BE2C (cell line): ENCODE results near the gene ZNF491. TPM values are rescaled to one million over a fixed set of nuclear protein-coding genes. Genes with fewer than 3 reads are reported as not detected.

ENCODE experiments used
- DNase-seq: peaks from one replicate; pipeline ENCODE4 v3.0.0-alpha.2; 2020
- H3K27me3 ChIP-seq: fragments of 250-450 bp; sonication (Bioruptor Pico); 2 replicates; pipeline ENCODE4 v1.5.1; 2020; ENCODE audit warnings: mild to moderate bottlenecking
- H3K36me3 ChIP-seq: fragments of 250-450 bp; sonication (Bioruptor Pico); 2 replicates; pipeline ENCODE4 v1.5.1; 2020; ENCODE audit warnings: mild to moderate bottlenecking
- H3K4me1 ChIP-seq: fragments of 250-450 bp; sonication (Bioruptor Pico); 2 replicates; pipeline ENCODE4 v1.5.1; 2020
- H3K4me3 ChIP-seq: 2 replicates; pipeline ENCODE4 v1.5.1; 2011; ENCODE audit warnings: low read depth, low read length
- H3K9me3 ChIP-seq: fragments of 250-450 bp; sonication (Bioruptor Pico); 2 replicates; pipeline ENCODE4 v1.5.1; 2020
- polyA plus RNA-seq: library from polyadenylated mRNA; unstranded; fragments of >200 nt; gene quantifications from one replicate; pipeline ENCODE4 v1.2.1, GENCODE V29; 2012; ENCODE audit warnings: low read depth, missing spikeins; ENCODE audit not compliant: insufficient read length, insufficient read depth
- TF ChIP-seq, protein P1 (sequence below): IDR thresholded peaks from 2 replicates; pipeline ENCODE4 v1.5.1; 2012; ENCODE audit warnings: mild to moderate bottlenecking, low read depth, low read length

Gene ZNF491
- 1.8 TPM for polyA plus RNA-seq

GRCh38 chr19:11798391-11799330 is at the start of gene ZNF491:
Gene ZNF491, plus strand, starts transcription at chr19:11798523. Its CDS starts 7,431 bp downstream, at chr19:11805954.
- no peaks in the 10 kb centered on the region; the same call in 1 of the 2 replicates for H3K36me3 ChIP-seq
- H3K4me1 ChIP-seq = peaks cover 6% of the 10 kb centered on the region
- H3K27me3 ChIP-seq = no peaks in the 10 kb centered on the region
- no peaks in the 10 kb centered on the region for H3K9me3 ChIP-seq
- TF ChIP-seq, protein P1, sequence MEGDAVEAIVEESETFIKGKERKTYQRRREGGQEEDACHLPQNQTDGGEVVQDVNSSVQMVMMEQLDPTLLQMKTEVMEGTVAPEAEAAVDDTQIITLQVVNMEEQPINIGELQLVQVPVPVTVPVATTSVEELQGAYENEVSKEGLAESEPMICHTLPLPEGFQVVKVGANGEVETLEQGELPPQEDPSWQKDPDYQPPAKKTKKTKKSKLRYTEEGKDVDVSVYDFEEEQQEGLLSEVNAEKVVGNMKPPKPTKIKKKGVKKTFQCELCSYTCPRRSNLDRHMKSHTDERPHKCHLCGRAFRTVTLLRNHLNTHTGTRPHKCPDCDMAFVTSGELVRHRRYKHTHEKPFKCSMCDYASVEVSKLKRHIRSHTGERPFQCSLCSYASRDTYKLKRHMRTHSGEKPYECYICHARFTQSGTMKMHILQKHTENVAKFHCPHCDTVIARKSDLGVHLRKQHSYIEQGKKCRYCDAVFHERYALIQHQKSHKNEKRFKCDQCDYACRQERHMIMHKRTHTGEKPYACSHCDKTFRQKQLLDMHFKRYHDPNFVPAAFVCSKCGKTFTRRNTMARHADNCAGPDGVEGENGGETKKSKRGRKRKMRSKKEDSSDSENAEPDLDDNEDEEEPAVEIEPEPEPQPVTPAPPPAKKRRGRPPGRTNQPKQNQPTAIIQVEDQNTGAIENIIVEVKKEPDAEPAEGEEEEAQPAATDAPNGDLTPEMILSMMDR = no peak
- DNase-seq = peak; percentile 97
- peak within 1 kb of the TSS; percentile 78 for H3K4me3 ChIP-seq

DNA sequence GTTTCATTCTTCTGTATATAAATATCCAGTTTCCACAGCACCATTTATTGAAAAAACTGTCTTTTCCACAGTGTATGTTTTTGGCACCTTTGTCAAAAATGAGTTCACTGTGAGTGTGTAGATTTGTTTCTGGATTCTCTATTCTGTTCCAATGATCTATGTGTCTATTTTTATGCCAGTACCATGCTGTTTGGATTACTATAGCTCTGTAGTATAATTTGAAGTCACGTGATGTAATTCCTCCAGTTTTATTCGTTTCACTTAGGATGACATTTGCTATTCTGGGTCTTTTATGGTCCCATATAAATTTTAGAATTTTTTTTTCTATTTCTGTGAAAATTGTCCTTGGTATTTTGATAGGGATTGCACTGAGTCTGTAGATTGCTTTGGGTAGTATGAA is 48.6 kb upstream of the ZNF491 start:
- Histone ChIP-seq H3K4me3 (no peak overlapping the region), H3K36me3 (no peaks in the 10 kb centered on the region), H3K4me1 (no peaks in the 10 kb centered on the region), H3K27me3 (no peaks in the 10 kb centered on the region), H3K9me3 (no peaks in the 10 kb centered on the region; the same call in 1 of the 2 replicates)
- no peak for DNase-seq
- TF ChIP-seq, protein P1 = no peak

GRCh38 chr19:11752244-11752736 is 46.0 kb upstream of the ZNF491 start:
- Histone ChIP-seq H3K9me3 (no peaks in the 10 kb centered on the region; the same call in none of the 2 replicates), H3K4me1 (no peaks in the 10 kb centered on the region)

GRCh38 chr19:11754663-11755062 is 43.7 kb upstream of the ZNF491 start:
- no peaks in the 10 kb centered on the region for H3K27me3 ChIP-seq
- TF ChIP-seq, protein P1 = no peak
- no peaks in the 10 kb centered on the region; the same call in none of the 2 replicates for H3K9me3 ChIP-seq
- no peaks in the 10 kb centered on the region for H3K36me3 ChIP-seq
- no peaks in the 10 kb centered on the region for H3K4me1 ChIP-seq
- no peak for DNase-seq
- no peak overlapping the region for H3K4me3 ChIP-seq

More at GRCh38 chr19:11752244-11752736, 46.0 kb upstream of the ZNF491 start:
- no peak overlapping the region for H3K4me3 ChIP-seq
- TF ChIP-seq, protein P1 = no peak
- H3K36me3 ChIP-seq = no peaks in the 10 kb centered on the region
- H3K27me3 ChIP-seq = no peaks in the 10 kb centered on the region
- DNase-seq = no peak

- Histone ChIP-seq H3K36me3 (no peaks in the 10 kb centered on the region), H3K4me1 (no peaks in the 10 kb centered on the region), H3K27me3 (no peaks in the 10 kb centered on the region), H3K9me3 (no peaks in the 10 kb centered on the region; the same call in 1 of the 2 replicates), H3K4me3 (no peak overlapping the region)
- TF ChIP-seq, protein P1 = no peak
- DNase-seq = no peak
Measured at GRCh38 chr19:11756965-11757364, 41.4 kb upstream of the ZNF491 start.

GRCh38 chr19:11759805-11760204 is 38.5 kb upstream of the ZNF491 start:
- no peaks in the 10 kb centered on the region for H3K36me3 ChIP-seq
- H3K4me3 ChIP-seq = no peak overlapping the region
- TF ChIP-seq, protein P1 = no peak
- no peaks in the 10 kb centered on the region; the same call in none of the 2 replicates for H3K9me3 ChIP-seq
- H3K4me1 ChIP-seq = no peaks in the 10 kb centered on the region
- H3K27me3 ChIP-seq = no peaks in the 10 kb centered on the region
- DNase-seq = no peak
